HL-60 (cell line): ENCODE results near the gene XCL2.

ENCODE experiments used
- GABPA ChIP-seq: IDR thresholded peaks from 2 replicates; pipeline ENCODE4 v1.6.1; 2012; ENCODE audit warnings: low read depth
- POLR2AphosphoS5 ChIP-seq: IDR thresholded peaks from 2 replicates; pipeline ENCODE4 v1.6.1; 2012; ENCODE audit warnings: low read depth
- TF ChIP-seq, protein P1 (sequence below): IDR thresholded peaks from one replicate; pipeline ENCODE4 v1.5.1; 2011; ENCODE audit warnings: low read length, control low read depth, inconsistent platforms; ENCODE audit not compliant: insufficient read depth
- TF ChIP-seq, protein P2 (sequence below): IDR thresholded peaks from 2 replicates; pipeline ENCODE4 v1.6.1; 2012; ENCODE audit warnings: low read depth; ENCODE audit not compliant: insufficient replicate concordance

DNA sequence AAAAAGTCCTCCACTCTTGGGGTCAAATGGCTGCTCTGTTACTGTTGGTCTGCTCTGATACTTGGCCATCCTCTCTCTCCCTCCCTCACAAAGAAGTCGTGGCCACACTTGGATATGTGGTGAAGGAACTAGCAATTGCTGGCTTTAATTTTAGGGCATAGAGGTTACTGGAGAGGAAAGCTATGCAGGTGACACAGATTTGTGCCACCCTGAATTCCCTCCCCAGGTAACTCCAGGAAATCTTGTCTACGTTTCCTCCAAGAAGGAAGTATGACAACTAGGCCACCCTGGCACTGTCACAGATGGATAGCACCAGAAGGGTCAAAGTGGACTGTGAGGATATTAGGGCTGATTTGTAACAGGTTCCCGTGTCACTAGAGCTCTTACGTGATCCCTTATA is 36.0 kb downstream of the XCL2 start:
- TF ChIP-seq POLR2AphosphoS5 (no peak), GABPA (no peak)
- TF ChIP-seq, protein P1, sequence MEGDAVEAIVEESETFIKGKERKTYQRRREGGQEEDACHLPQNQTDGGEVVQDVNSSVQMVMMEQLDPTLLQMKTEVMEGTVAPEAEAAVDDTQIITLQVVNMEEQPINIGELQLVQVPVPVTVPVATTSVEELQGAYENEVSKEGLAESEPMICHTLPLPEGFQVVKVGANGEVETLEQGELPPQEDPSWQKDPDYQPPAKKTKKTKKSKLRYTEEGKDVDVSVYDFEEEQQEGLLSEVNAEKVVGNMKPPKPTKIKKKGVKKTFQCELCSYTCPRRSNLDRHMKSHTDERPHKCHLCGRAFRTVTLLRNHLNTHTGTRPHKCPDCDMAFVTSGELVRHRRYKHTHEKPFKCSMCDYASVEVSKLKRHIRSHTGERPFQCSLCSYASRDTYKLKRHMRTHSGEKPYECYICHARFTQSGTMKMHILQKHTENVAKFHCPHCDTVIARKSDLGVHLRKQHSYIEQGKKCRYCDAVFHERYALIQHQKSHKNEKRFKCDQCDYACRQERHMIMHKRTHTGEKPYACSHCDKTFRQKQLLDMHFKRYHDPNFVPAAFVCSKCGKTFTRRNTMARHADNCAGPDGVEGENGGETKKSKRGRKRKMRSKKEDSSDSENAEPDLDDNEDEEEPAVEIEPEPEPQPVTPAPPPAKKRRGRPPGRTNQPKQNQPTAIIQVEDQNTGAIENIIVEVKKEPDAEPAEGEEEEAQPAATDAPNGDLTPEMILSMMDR: no peak
- TF ChIP-seq, protein P2, sequence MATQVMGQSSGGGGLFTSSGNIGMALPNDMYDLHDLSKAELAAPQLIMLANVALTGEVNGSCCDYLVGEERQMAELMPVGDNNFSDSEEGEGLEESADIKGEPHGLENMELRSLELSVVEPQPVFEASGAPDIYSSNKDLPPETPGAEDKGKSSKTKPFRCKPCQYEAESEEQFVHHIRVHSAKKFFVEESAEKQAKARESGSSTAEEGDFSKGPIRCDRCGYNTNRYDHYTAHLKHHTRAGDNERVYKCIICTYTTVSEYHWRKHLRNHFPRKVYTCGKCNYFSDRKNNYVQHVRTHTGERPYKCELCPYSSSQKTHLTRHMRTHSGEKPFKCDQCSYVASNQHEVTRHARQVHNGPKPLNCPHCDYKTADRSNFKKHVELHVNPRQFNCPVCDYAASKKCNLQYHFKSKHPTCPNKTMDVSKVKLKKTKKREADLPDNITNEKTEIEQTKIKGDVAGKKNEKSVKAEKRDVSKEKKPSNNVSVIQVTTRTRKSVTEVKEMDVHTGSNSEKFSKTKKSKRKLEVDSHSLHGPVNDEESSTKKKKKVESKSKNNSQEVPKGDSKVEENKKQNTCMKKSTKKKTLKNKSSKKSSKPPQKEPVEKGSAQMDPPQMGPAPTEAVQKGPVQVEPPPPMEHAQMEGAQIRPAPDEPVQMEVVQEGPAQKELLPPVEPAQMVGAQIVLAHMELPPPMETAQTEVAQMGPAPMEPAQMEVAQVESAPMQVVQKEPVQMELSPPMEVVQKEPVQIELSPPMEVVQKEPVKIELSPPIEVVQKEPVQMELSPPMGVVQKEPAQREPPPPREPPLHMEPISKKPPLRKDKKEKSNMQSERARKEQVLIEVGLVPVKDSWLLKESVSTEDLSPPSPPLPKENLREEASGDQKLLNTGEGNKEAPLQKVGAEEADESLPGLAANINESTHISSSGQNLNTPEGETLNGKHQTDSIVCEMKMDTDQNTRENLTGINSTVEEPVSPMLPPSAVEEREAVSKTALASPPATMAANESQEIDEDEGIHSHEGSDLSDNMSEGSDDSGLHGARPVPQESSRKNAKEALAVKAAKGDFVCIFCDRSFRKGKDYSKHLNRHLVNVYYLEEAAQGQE: no peak
